Right lobe of liver (tissue), 4 donors: Measurements from ENCODE around the gene ARHGEF12.

ENCODE experiments used
- CTCF ChIP-seq, 4 donors: fragments of 200-600 bp in 3 of 4; fragments of 450-650 bp in 1 of 4; IDR thresholded peaks; one replicate each; pipeline versions ENCODE4 v1.5.1 to v1.8.0; 2016 to 2022; ENCODE audit warnings: antibody characterized with exemption in 4 of 4, mild to moderate bottlenecking in 2 of 4
- POLR2A ChIP-seq: fragments of 450-650 bp; IDR thresholded peaks from one replicate; pipeline ENCODE4 v1.6.1; 2017; ENCODE audit warnings: antibody characterized with exemption, mild to moderate bottlenecking
- donor health status: DM: no; HTN: no; CAD: no.
- donor health status: DM: no; HTN: no; CAD: no.
- donor health status: DM: no; HTN: yes; CAD: no.

DNA sequence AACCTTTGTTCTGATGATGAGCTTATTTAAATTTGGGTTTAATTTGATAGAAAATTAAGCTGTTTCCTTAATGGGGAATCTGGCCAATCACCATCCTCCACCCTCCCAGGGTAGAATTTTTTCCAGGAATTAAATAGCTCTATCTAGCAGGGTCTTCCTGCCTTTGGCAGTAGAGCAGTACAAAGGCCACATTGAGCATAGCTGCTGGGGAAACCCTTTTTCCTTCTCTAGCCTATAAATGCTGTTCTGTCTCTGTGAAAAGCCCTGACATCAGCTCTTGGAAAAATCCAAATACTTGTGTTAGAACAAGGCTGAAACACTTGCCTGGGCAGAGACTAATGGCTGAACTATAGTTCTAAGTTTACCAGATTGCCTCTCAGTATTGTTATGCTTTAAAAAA, 55.1 kb downstream of the ARHGEF12 start:
- no peak for TF ChIP-seq CTCF (IDR thresholded peaks at IDR 0.05)
- no peak for TF ChIP-seq POLR2A
